Ramos (cell line): ENCODE measurements around the gene FIZ1.

Experiments
- in situ Hi-C: fragments of 300-500 bp; cut with MboI; formaldehyde crosslinking; loops from one replicate; pipeline ENCODE4 v1.14.3; 2022; ENCODE audit warnings: low sequenced_read_pairs; ENCODE audit not compliant: unreplicated experiment

Gene FIZ1

GRCh38 chr19:55549500-55550320 lies 49.6 kb downstream of the FIZ1 start:
- in situ Hi-C loops: no loop called here

GRCh38 chr19:55546822-55547614 lies 52.3 kb downstream of the FIZ1 start:
- in situ Hi-C loops: no loop called here

GRCh38 chr19:55546011-55546410 lies 53.3 kb downstream of the FIZ1 start:
- in situ Hi-C loops: no loop called here

- in situ Hi-C loops: no loop called here
These were observed 53.9 kb downstream of the FIZ1 start, which contains the start of gene SBK3 for GRCh38 chr19:55545443-55545842. SBK3 (minus strand) TSS chr19:55545543; CDS start chr19:55545543, 0 bp downstream.

- in situ Hi-C loops: no loop called here
These were observed 54.4 kb downstream of the FIZ1 start for GRCh38 chr19:55544776-55545439.

GRCh38 chr19:55544014-55544413 lies 55.3 kb downstream of the FIZ1 start:
- in situ Hi-C loops: no loop called here

GRCh38 chr19:55543567-55543966 lies 55.8 kb downstream of the FIZ1 start:
- in situ Hi-C loops: no loop called here

- in situ Hi-C loops: no loop called here
These were observed 56.9 kb downstream of the FIZ1 start for GRCh38 chr19:55542292-55542855.
